ENCODE data around the gene KRAS. TPM values are rescaled to one million over a fixed set of nuclear protein-coding genes. Genes with fewer than 3 reads are reported as not detected.

KRAS gene
- total and polyA plus RNA-seq, 2 of the 13 experiments (the other 11 are each of a cell fraction or from before 2014, with no cell fraction given) = 6.5 to 9.8 TPM

GRCh38 chr12:25257590-25258324, 7.0 kb upstream of the KRAS start (continued):
- TF ChIP-seq, protein P1, sequence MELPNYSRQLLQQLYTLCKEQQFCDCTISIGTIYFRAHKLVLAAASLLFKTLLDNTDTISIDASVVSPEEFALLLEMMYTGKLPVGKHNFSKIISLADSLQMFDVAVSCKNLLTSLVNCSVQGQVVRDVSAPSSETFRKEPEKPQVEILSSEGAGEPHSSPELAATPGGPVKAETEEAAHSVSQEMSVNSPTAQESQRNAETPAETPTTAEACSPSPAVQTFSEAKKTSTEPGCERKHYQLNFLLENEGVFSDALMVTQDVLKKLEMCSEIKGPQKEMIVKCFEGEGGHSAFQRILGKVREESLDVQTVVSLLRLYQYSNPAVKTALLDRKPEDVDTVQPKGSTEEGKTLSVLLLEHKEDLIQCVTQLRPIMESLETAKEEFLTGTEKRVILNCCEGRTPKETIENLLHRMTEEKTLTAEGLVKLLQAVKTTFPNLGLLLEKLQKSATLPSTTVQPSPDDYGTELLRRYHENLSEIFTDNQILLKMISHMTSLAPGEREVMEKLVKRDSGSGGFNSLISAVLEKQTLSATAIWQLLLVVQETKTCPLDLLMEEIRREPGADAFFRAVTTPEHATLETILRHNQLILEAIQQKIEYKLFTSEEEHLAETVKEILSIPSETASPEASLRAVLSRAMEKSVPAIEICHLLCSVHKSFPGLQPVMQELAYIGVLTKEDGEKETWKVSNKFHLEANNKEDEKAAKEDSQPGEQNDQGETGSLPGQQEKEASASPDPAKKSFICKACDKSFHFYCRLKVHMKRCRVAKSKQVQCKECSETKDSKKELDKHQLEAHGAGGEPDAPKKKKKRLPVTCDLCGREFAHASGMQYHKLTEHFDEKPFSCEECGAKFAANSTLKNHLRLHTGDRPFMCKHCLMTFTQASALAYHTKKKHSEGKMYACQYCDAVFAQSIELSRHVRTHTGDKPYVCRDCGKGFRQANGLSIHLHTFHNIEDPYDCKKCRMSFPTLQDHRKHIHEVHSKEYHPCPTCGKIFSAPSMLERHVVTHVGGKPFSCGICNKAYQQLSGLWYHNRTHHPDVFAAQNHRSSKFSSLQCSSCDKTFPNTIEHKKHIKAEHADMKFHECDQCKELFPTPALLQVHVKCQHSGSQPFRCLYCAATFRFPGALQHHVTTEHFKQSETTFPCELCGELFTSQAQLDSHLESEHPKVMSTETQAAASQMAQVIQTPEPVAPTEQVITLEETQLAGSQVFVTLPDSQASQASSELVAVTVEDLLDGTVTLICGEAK (IDR thresholded peaks at IDR 0.05) = peak; percentile 60; the same call in 1 of the 2 replicates
- TF ChIP-seq, protein P1 (CRISPR knock-in tag; IDR thresholded peaks at IDR 0.05) = no peak
- TF ChIP-seq NR2F6 (IDR thresholded peaks at IDR 0.05) (peak; percentile 95), NR2F6 (CRISPR knock-in tag; IDR thresholded peaks at IDR 0.05) (peak; percentile 94), EP300 (IDR thresholded peaks at IDR 0.05; ENCODE audit: low read depth in 2 of 2, low read length in 2 of 2) (0 out of 4 replicates have a peak, but pooled peaks have one; percentile 18 to 21), EP300 (CRISPR knock-in tag; IDR thresholded peaks at IDR 0.05; ENCODE audit: borderline replicate concordance) (0 out of 2 replicates have a peak, but pooled peaks have one; percentile 27), YEATS2 (CRISPR knock-in tag; IDR thresholded peaks at IDR 0.05; ENCODE audit: borderline replicate concordance) (no peak), NCOA2 (CRISPR knock-in tag; IDR thresholded peaks at IDR 0.05) (0 out of 2 replicates have a peak, but pooled peaks have one; percentile 45), SAP130 (CRISPR knock-in tag; IDR thresholded peaks at IDR 0.05; ENCODE audit: low read depth) (peak; percentile 39; the same call in 1 of the 2 replicates), HOMEZ (CRISPR knock-in tag; IDR thresholded peaks at IDR 0.05; ENCODE audit: low read depth) (peak; percentile 47; the same call in 1 of the 2 replicates), ZNF572 (CRISPR knock-in tag; IDR thresholded peaks at IDR 0.05) (no peak)
- TF ChIP-seq, protein P2, sequence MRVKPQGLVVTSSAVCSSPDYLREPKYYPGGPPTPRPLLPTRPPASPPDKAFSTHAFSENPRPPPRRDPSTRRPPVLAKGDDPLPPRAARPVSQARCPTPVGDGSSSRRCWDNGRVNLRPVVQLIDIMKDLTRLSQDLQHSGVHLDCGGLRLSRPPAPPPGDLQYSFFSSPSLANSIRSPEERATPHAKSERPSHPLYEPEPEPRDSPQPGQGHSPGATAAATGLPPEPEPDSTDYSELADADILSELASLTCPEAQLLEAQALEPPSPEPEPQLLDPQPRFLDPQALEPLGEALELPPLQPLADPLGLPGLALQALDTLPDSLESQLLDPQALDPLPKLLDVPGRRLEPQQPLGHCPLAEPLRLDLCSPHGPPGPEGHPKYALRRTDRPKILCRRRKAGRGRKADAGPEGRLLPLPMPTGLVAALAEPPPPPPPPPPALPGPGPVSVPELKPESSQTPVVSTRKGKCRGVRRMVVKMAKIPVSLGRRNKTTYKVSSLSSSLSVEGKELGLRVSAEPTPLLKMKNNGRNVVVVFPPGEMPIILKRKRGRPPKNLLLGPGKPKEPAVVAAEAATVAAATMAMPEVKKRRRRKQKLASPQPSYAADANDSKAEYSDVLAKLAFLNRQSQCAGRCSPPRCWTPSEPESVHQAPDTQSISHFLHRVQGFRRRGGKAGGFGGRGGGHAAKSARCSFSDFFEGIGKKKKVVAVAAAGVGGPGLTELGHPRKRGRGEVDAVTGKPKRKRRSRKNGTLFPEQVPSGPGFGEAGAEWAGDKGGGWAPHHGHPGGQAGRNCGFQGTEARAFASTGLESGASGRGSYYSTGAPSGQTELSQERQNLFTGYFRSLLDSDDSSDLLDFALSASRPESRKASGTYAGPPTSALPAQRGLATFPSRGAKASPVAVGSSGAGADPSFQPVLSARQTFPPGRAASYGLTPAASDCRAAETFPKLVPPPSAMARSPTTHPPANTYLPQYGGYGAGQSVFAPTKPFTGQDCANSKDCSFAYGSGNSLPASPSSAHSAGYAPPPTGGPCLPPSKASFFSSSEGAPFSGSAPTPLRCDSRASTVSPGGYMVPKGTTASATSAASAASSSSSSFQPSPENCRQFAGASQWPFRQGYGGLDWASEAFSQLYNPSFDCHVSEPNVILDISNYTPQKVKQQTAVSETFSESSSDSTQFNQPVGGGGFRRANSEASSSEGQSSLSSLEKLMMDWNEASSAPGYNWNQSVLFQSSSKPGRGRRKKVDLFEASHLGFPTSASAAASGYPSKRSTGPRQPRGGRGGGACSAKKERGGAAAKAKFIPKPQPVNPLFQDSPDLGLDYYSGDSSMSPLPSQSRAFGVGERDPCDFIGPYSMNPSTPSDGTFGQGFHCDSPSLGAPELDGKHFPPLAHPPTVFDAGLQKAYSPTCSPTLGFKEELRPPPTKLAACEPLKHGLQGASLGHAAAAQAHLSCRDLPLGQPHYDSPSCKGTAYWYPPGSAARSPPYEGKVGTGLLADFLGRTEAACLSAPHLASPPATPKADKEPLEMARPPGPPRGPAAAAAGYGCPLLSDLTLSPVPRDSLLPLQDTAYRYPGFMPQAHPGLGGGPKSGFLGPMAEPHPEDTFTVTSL (CRISPR knock-in tag; IDR thresholded peaks at IDR 0.05; ENCODE audit: borderline replicate concordance) = peak; percentile 33; the same call in 1 of the 2 replicates
